ENCODE measurements around the gene DSCAML1.

DSCAML1 gene

DNA sequence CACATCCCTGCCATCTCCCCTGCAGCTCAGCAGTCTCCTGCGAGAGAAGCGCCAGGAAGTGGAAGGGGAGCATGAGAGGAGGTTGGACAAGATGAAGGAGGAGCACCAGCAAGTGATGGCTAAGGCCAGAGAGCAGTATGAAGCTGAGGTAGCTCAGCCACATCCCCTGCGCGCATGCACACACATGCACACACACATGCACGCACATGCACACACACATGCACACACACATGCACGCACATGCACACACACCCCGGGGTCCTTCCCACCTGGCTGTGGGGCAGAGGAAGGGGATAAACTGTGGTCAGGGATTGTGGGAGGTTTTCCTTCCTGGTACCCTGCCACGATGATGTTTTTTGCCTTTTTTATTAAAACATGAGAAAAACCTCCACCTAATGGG, 404.0 kb downstream of the DSCAML1 start:
- DNase-seq (ENCODE audit: extremely low read depth in 1 of 2, low read depth in 1 of 2): no peak

DNA sequence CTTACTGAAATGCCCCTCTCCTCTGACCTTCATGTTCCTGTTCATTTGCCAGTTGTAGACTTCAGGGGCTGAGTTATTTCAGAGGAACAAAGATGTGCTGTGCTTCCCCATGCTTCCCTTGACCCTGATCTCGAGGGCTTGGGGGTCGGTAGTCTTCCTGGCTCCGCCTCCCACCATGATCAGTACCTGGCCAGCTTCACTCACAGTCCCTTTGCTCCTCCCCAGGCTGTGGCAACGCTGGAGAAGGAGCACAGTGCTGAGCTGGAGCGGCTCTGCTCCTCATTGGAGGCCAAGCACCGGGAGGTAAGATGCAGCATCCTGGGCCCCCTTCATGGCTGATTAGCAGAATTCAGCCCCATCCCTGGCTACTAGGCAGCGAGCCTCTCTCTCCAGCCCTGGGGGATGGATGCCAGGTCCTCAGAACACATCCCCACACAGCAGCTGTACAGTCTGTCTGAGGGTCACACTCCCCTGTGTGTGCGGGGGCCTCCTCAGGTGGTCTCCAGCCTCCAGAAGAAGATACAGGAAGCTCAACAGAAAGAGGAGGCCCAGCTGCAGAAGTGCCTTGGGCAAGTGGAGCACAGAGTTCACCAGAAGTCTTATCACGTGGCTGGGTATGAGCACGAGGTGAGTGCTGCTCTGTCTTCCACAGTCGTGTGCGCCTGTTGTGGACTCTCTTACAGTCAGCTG, 404.9 kb downstream of the DSCAML1 start:
- DNase-seq (ENCODE audit: extremely low read depth in 1 of 2, low read depth in 1 of 2): no peak

DNA sequence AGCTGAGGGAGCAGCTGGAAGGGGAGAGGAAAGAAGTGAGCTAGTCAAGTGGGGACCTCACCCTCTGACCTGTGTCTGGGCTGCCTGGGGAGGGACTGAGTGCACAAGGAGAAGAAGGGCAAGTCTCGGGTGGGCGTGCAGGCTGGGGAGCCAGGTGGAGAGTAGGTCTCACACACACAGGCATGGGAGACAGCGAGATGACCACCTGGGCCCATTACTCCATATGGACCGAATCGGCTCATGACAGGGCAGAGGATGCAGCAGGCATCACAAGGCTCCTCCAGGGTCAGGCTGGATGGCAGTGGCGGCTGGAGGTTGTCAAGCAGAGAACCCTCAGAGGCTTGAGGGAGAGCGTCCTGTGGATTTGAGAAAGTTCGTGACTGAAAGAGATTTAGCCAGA, 405.8 kb downstream of the DSCAML1 start:
- DNase-seq (ENCODE audit: extremely low read depth in 1 of 2, low read depth in 1 of 2): no peak

DNA sequence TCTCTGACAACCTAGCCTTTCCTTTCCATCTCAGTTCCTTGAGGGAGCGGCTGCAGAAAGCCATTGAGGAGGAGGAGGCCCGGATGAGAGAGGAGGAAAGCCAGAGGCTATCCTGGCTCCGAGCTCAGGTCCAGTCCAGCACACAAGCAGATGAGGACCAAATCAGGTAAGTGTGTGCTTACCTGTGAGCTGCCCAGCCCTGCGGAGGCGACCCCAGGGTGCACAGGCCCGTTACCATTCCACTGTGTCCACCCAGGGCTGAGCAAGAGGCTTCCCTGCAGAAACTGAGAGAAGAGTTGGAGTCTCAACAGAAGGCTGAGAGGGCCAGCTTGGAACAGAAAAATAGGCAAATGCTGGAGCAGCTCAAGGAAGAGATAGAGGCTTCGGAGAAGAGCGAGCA, 406.3 kb downstream of the DSCAML1 start:
- no peak for DNase-seq (ENCODE audit: extremely low read depth in 1 of 2, low read depth in 1 of 2)

DNA sequence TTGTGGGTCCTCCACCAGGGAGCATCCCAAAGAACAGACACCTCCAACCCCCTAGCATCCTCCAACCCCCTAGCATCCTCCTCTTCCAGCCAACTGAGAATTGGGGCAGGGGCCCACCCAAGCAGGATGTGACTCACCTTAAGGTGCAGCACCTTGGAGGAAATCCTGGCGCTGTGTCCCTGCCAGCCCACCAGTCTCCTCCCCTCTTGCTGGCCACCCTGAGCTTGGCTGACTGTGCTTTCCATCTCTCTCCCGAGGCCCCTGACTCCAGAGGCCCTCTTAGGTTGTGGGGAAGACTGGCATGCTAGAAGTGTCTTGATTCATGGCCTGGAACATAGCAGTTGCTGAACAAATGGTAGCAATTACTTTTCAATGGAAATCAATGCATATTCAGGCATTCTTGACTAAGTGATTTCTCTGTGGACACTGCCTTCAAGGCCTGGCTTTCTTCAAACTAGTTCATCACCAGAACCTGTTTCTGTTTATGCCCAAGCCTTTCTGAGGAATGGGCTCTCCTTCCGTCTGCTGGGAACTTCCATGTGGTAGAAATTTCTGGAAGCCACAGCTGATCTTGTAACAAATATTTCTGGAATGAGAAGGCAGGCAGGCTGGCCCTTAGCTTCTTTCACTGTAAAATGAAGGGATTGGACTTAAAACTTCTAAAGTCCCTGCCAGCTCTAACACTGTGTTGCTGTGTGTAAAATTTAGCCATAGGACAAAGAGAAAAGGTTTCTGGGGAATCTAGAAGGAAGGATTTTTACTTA, 408.8 kb downstream of the DSCAML1 start:
- no peak for DNase-seq (ENCODE audit: extremely low read depth in 1 of 2, low read depth in 1 of 2)

DNA sequence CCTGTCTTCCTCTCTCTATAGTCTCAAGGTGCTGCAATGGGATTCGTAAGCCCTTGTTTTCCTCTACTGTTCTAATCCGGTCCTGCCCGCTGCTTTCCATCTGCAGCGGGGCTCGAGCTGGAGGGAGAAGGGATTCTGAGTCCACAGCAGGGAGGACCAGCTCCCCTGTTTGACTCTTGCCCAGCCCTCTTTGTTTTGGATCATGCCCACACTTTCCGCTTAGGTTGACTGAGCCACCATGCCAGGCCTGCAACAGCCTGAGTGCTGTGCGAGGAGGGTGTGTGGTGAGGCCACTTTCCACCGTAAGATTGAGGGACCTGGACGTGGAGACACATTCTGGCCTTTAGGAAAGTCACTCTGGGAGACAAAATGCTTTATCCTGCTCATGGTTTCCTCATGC, 411.1 kb downstream of the DSCAML1 start:
- no peak for DNase-seq (ENCODE audit: extremely low read depth in 1 of 2, low read depth in 1 of 2)

DNA sequence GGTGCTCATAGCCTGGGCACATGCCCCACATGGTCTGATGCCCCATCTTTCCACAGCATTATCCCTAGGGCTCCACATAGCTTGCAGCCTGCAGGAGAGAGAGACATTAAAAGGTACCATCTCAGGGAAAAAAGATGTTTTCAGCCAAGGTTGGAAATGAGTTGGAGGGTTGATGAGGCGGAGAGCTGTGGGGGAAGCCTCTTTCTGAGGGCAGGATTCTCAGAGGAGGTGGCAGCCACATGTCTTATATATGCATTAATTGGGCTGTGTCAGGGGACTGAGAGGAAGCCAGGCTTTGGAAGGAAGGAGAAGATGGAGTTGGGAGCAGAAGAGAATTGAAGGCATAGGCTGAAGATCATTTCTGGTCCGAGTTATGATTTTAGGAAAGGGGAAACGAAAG, 411.5 kb downstream of the DSCAML1 start:
- DNase-seq (ENCODE audit: extremely low read depth in 1 of 2, low read depth in 1 of 2): no peak

DNA sequence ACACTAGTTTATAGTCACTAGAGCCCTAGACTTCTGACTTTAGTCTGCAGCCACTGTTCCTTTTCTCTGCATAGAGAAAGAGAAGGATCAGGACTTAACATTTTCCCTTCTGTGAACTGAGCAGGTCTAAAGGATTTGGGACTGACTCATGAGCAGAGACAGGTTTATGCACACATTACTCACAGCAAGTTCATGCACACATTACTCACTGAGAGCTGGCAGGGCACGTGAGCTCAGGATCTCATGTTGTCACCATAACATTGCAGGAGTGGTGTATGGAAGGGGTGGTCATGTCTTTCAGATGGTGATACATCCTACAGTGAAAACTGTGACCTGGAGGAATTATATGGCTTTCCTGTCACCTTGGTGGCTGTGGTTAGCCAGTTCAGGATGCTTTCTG, 413.0 kb downstream of the DSCAML1 start:
- DNase-seq (ENCODE audit: extremely low read depth in 1 of 2, low read depth in 1 of 2): no peak

DNA sequence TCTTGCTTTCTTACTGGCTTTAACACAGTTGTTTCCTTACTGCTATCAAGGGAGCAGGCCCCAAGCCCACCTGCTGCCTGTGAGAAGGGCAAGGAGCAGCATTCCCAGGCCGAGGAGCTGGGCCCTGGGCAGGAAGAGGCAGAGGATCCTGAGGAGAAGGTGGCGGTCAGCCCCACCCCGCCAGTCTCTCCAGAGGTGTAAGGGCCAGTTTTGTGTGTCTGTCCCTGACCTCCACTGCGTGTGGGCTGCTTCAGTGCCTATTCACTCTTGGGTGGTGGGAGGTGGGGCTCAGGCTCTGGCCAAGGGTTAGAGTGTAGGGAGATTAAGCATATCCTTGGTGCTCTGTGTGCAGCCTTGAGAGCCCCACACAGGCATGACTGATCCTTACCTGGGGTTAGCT, 414.3 kb downstream of the DSCAML1 start:
- no peak for DNase-seq (ENCODE audit: extremely low read depth in 1 of 2, low read depth in 1 of 2)

DNA sequence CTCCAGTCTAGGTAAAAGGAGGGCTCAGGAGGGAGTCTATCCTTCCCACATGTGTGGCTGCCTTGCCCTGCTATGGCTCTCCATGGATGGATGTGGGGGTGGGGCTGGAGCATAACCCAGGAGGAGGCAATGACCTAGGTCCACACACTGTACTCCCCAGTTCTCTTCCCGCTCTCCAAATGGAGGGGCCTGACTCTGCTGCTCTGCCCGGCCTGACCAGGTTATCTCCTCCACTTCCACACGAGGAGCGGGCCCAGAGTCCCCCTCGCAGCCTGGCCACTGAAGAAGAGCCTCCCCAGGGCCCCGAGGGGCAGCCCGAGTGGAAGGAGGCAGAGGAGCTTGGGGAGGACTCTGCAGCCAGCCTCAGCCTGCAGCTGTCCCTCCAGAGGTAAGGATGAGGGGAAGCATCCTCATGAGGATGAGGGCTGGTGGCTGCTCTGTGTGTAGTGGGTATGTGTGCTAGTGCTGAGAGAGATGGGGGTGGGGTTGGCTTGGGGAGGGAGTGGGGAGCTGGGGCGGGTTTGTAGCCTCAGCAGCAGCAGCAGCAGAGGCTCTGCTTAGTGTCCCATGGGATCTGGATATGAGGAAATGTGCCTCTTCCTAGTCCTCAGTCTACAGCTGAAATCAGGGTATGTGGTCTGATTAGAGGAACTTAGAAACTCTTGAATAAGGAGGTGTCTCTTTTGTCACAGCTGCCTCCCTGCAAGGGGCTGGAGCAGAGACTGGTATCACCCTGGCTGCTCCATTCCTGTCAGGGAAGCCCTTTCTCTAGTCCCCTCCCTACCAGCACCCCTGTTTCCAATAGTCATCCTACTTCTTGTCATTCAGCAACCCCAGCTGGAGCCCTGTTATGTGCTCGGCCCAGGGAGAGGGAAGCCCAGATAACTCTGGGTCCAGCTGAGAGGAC, 415.3 kb downstream of the DSCAML1 start:
- no peak for DNase-seq (ENCODE audit: extremely low read depth in 1 of 2, low read depth in 1 of 2)

DNA sequence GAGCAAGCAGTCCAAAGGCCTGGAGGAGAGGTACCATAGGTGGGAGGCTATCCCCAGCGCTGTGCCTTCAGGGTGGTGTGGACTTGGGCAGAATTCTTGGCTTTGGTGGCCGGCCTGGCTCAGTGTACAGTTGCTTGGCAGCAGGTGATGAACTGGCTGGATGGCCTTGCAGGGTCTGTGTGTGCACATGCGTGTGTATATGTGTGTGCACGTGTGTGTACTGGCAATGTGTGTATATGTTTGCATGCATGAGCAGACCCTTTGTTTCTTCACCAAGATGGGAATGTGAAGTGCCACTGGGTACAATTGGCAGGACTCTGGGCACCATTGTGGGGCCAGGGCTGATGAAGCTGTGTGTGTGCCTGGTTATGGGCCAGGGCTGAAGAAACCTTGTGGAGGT, 416.3 kb downstream of the DSCAML1 start:
- DNase-seq (ENCODE audit: extremely low read depth in 1 of 2, low read depth in 1 of 2): no peak

DNA sequence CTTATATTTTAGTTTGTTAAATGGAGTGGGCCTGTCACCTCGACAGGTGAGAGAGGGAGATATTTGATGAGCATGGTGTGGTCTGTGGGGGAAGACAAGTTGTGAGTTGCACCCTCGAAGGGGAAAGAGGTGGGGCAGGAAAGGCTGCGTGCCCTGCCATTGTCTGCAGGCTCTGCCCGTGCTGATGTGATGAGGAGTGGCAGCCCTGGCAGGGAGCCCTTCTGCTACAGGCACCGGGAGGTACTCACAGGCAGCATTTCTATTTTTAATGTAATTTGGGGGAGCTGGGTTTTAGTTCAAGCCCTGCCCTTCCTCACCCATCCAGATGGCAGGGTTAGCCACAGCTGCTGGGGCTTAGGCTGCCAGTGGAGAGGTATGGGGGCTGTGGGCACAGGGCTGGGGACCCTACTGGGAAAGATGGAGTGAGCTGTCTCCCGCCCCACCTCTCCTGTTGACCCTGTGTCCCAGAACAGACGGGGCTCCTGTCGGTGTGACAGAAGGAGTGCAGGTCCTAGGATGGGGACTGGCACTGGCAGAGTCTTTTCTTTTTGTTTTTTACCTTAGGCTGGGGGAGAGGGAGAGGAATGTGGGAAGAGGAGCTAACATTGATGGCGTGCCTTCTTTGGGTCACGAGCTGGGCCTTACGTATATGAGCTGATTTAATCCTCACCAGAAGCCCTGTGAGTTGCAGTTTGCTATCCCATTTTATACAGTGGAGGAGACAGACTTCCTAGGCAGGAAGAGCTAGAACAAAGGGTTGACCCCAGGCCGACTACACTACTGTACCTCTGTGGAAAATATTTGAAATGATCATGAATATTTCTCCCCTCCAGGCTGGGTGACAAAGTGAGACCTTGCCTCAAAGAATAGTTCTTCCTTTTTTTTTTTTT, 417.8 kb downstream of the DSCAML1 start:
- no peak for DNase-seq (ENCODE audit: extremely low read depth in 1 of 2, low read depth in 1 of 2)

Data from activated CD8-positive, alpha-beta memory T cell treated with anti-CD3 and anti-CD28 coated beads for 1 hour (primary cell).